ENCODE data around the gene APOBEC3F. TPM values are rescaled to one million over a fixed set of nuclear protein-coding genes. Genes with fewer than 3 reads are reported as not detected.
A peak's percentile ranks its signal among the peaks of the same experiment; 100 is the strongest.
"Not testable (repeated sequence)": the region's sequence is repeated elsewhere in the genome, so short reads cannot be mapped to it uniquely, and the experiment has no call there.

Gene APOBEC3F
- total and polyA plus RNA-seq, 2 donors (not counting 1 experiment from before 2014, with no cell fraction given), result 23.3 to 76.8 TPM

GRCh38 chr22:39013942-39014722, 26.5 kb upstream of the APOBEC3F start, which contains the start of gene APOBEC3C:
APOBEC3C (plus strand) TSS chr22:39014257; CDS start chr22:39014363, 106 bp downstream.
- H3K9ac ChIP-seq (ENCODE audit: low read length), result peak within 1 kb of the TSS; percentile 71
- peaks cover 76% of the 10 kb centered on the region for H3K79me2 ChIP-seq (ENCODE audit: control insufficient read depth, insufficient read depth, low read length)
- H3K9me3 Mint-ChIP-seq (ENCODE audit: insufficient read depth), result no peaks in the 10 kb centered on the region
- peaks cover 47% of the 10 kb centered on the region for H3K4me1 Mint-ChIP-seq
- peak within 1 kb of the TSS; percentile 84 to 89 for H3K27ac ChIP-seq (ENCODE audit: low read length in 2 of 2)
- 0% methylated on average over 16 of the region's 18 CpGs for WGBS (ENCODE audit: insufficient coverage)
- H4K20me1 ChIP-seq (ENCODE audit: control insufficient read depth, insufficient read depth, low read length, poor library complexity, severe bottlenecking), result no peaks in the 10 kb centered on the region
- DNase-seq (peak; percentile 85), ATAC-seq (ENCODE audit: low read depth) (peak; percentile 96)
- intact Hi-C loops (cut with micrococcal nuclease), result loop anchor here (1.0 to 2.0 kb wide), 4 partner anchors 27 to 101 kb away; partner anchors contain the start of gene APOBEC3F
- H3K27me3 Mint-ChIP-seq, result no peaks in the 10 kb centered on the region
- peaks cover 0 to 19% of the 10 kb centered on the region in 2 experiments for H3K36me3 ChIP-seq (replicated peaks in 1 of 2; ENCODE audit: control extremely low read depth in 1 of 2, control insufficient read depth in 1 of 2, extremely low read depth in 1 of 2, insufficient read depth in 2 of 2, low read length in 1 of 2)
- H2AFZ ChIP-seq (ENCODE audit: insufficient read depth, low read depth, low read length, poor library complexity, severe bottlenecking), result peak within 1 kb of the TSS; percentile 84
- CTCF ChIA-PET, result interaction anchor here (0.6 to 3.1 kb wide), 9 partner anchors 11 to 304 kb away, joined by 3 to 10 read pairs (median 5); no protein-coding TSS in a partner anchor
- no peaks in the 10 kb centered on the region for H3K27me3 ChIP-seq (replicated peaks in 1 of 4; ENCODE audit: control extremely low read depth in 1 of 4, control insufficient read depth in 3 of 4, insufficient read depth in 4 of 4, low read length in 3 of 4)
- TF ChIP-seq EZH2 (IDR thresholded peaks at IDR 0.05; ENCODE audit: borderline replicate concordance, insufficient read depth, low read depth, low read length, poor library complexity, severe bottlenecking) (no peak), CTCF (IDR thresholded peaks at IDR 0.05) (peak; percentile 23)
- no peaks in the 10 kb centered on the region for H3K9me3 ChIP-seq (ENCODE audit: control extremely low read depth in 1 of 3, control insufficient read depth in 2 of 3, insufficient read depth in 1 of 3, low read length in 2 of 3)
- POLR2A ChIA-PET, result interaction anchor here (0.6 to 1.3 kb wide), 4 partner anchors 15 to 227 kb away, joined by 3 to 4 read pairs (median 3); no protein-coding TSS in a partner anchor
- H3K4me3 ChIP-seq (ENCODE audit: control extremely low read depth in 1 of 5, extremely low read depth in 1 of 5, insufficient read depth in 1 of 5, low read depth in 2 of 5, low read length in 4 of 5), result peak within 1 kb of the TSS; percentile 38 to 88 (median 71)
- H3K27ac Mint-ChIP-seq, result peak within 1 kb of the TSS; percentile 87
- H3K4me2 ChIP-seq (replicated peaks; ENCODE audit: low read depth, low read length, poor library complexity, severe bottlenecking), result peak within 1 kb of the TSS; percentile 78
- peak within 1 kb of the TSS; percentile 96 for H3K4me3 Mint-ChIP-seq
- peaks cover 15 to 43% of the 10 kb centered on the region in 2 donors for H3K4me1 ChIP-seq (ENCODE audit: control insufficient read depth in 2 of 2, insufficient read depth in 2 of 2, low read length in 2 of 2)

GRCh38 chr22:39014723-39015121, 25.9 kb upstream of the APOBEC3F start:
- intact Hi-C loops (cut with micrococcal nuclease), result loop anchor here (1.0 to 2.0 kb wide), 4 partner anchors 26 to 100 kb away; partner anchors contain the start of gene APOBEC3F
- POLR2A ChIA-PET, result interaction anchor here (0.7 to 1.3 kb wide), 3 partner anchors 14 to 227 kb away, joined by 3 to 4 read pairs (median 3); no protein-coding TSS in a partner anchor
- not testable (repeated sequence) for H3K9me3 ChIP-seq (ENCODE audit: control extremely low read depth in 1 of 3, control insufficient read depth in 2 of 3, insufficient read depth in 1 of 3, low read length in 2 of 3); H3K27me3 ChIP-seq (replicated peaks in 1 of 4; ENCODE audit: control extremely low read depth in 1 of 4, control insufficient read depth in 3 of 4, insufficient read depth in 4 of 4, low read length in 3 of 4); H4K20me1 ChIP-seq (ENCODE audit: control insufficient read depth, insufficient read depth, low read length, poor library complexity, severe bottlenecking); DNase-seq; ATAC-seq (ENCODE audit: low read depth); H3K27me3 Mint-ChIP-seq; H3K9me3 Mint-ChIP-seq (ENCODE audit: insufficient read depth)
- CTCF ChIA-PET, result interaction anchor here (0.6 to 3.1 kb wide), 8 partner anchors 12 to 304 kb away, joined by 3 to 10 read pairs (median 5); no protein-coding TSS in a partner anchor
- peaks cover 50% of the 10 kb centered on the region for H3K4me1 Mint-ChIP-seq
- Histone ChIP-seq H3K36me3 (replicated peaks in 1 of 2; ENCODE audit: control extremely low read depth in 1 of 2, control insufficient read depth in 1 of 2, extremely low read depth in 1 of 2, insufficient read depth in 2 of 2, low read length in 1 of 2) (peaks cover 0 to 19% of the 10 kb centered on the region in 2 experiments), H3K4me2 (replicated peaks; ENCODE audit: low read depth, low read length, poor library complexity, severe bottlenecking) (peak overlapping the region; percentile 78), H3K4me1 (ENCODE audit: control insufficient read depth in 2 of 2, insufficient read depth in 2 of 2, low read length in 2 of 2) (peaks cover 15 to 43% of the 10 kb centered on the region in 2 donors), H3K9ac (ENCODE audit: low read length) (peak overlapping the region; percentile 71), H3K79me2 (ENCODE audit: control insufficient read depth, insufficient read depth, low read length) (peaks cover 73% of the 10 kb centered on the region), H2AFZ (ENCODE audit: insufficient read depth, low read depth, low read length, poor library complexity, severe bottlenecking) (peak overlapping the region; percentile 84), H3K27ac (ENCODE audit: low read length in 2 of 2) (peak overlapping the region; percentile 84 to 89), H3K4me3 (ENCODE audit: control extremely low read depth in 1 of 5, extremely low read depth in 1 of 5, insufficient read depth in 1 of 5, low read depth in 2 of 5, low read length in 4 of 5) (peak overlapping the region; percentile 38 to 88 (median 71))
- peak overlapping the region; percentile 96 for H3K4me3 Mint-ChIP-seq
- WGBS (ENCODE audit: insufficient coverage), result 60% methylated on average over 3 of the region's 6 CpGs
- peak overlapping the region; percentile 84 for H3K27ac Mint-ChIP-seq
